CD14-positive monocyte (primary cell): ENCODE results near the gene NPEPPS. TPM values are rescaled to one million over a fixed set of nuclear protein-coding genes. Genes with fewer than 3 reads are reported as not detected.

Experiments
- DNase-seq, 3 donors: peaks; one replicate each; pipeline ENCODE4 v3.0.0-alpha.2; 2011 to 2022
- H2AFZ ChIP-seq: 2 replicates; pipeline ENCODE4 v1.6.0; 2012; ENCODE audit warnings: mild to moderate bottlenecking, low read depth, low read length, inconsistent platforms; ENCODE audit not compliant: insufficient read depth, poor library complexity, severe bottlenecking
- H3K27ac ChIP-seq, 2 donors: 1 replicate in 1 of 2; 2 replicates in 1 of 2; pipeline ENCODE4 v1.5.1; 2012 to 2013; ENCODE audit warnings: low read length in 2 of 2, control low read depth in 1 of 2, inconsistent platforms in 1 of 2, low read depth in 1 of 2, mild to moderate bottlenecking in 1 of 2
- H3K27me3 ChIP-seq, 2 donors: one replicate each; pipeline versions ENCODE4 v1.6.0 to v1.6.1; 2011 to 2013; ENCODE audit warnings: low read length in 2 of 2; ENCODE audit not compliant: control insufficient read depth in 2 of 2, insufficient read depth in 2 of 2
- H3K36me3 ChIP-seq, 2 donors: replicated peaks in 1 of 2; 1 replicate in 1 of 2; 2 replicates in 1 of 2; pipeline versions ENCODE4 v1.5.1 to v1.6.1; 2012 to 2013; ENCODE audit warnings: low read length in 2 of 2, control low read depth in 1 of 2, inconsistent platforms in 1 of 2, mild to moderate bottlenecking in 1 of 2; ENCODE audit not compliant: insufficient read depth in 2 of 2, control insufficient read depth in 1 of 2
- H3K4me1 ChIP-seq, 2 donors: 1 replicate in 1 of 2; 2 replicates in 1 of 2; pipeline versions ENCODE4 v1.5.1 to v1.6.1; 2012 to 2013; ENCODE audit warnings: low read length in 2 of 2, control low read depth in 1 of 2, inconsistent platforms in 1 of 2, mild to moderate bottlenecking in 1 of 2, moderate library complexity in 1 of 2; ENCODE audit not compliant: insufficient read depth in 2 of 2, control insufficient read depth in 1 of 2
- H3K4me2 ChIP-seq: replicated peaks from 2 replicates; pipeline ENCODE3; 2012; ENCODE audit warnings: low read length, moderate library complexity, mild to moderate bottlenecking; ENCODE audit not compliant: poor library complexity, severe bottlenecking; ENCODE audit errors: extremely low read depth
- H3K4me3 ChIP-seq, 3 experiments: fragments of 200-600 bp in 1 of 3; sonication (generic) in 1 of 3; replicated peaks in 1 of 3; 1 replicate in 2 of 3; 2 replicates in 1 of 3; pipeline ENCODE4 v1.5.1; 2011 to 2013; ENCODE audit warnings: low read length in 3 of 3, mild to moderate bottlenecking in 3 of 3, control low read depth in 2 of 3, low read depth in 2 of 3, inconsistent platforms in 1 of 3, moderate library complexity in 1 of 3
- H3K79me2 ChIP-seq: 2 replicates; pipeline ENCODE4 v1.6.0; 2012; ENCODE audit warnings: mild to moderate bottlenecking, control low read depth, inconsistent platforms, low read length, moderate library complexity; ENCODE audit not compliant: insufficient read depth
- H3K9ac ChIP-seq: 2 replicates; pipeline ENCODE4 v1.6.0; 2017; ENCODE audit warnings: low read length, mild to moderate bottlenecking; ENCODE audit not compliant: insufficient read depth, poor library complexity, severe bottlenecking
- H3K9me3 ChIP-seq, 2 donors: replicated peaks in 1 of 2; 1 replicate in 1 of 2; 2 replicates in 1 of 2; pipeline versions ENCODE4 v1.5.1 to v1.6.1; 2012 to 2013; ENCODE audit warnings: low read length in 2 of 2, control low read depth in 1 of 2; ENCODE audit not compliant: control insufficient read depth in 1 of 2, insufficient read depth in 1 of 2
- H4K20me1 ChIP-seq: 2 replicates; pipeline ENCODE4 v1.6.0; 2012; ENCODE audit warnings: mild to moderate bottlenecking, low read length, control low read depth, moderate library complexity; ENCODE audit not compliant: insufficient read depth
- H3K27ac Mint-ChIP-seq, 7 donors: one replicate each; pipeline ENCODE4 v1.8.0; 2020; ENCODE audit warnings: mild to moderate bottlenecking in 7 of 7, mixed read lengths in 7 of 7, moderate library complexity in 6 of 7, inconsistent platforms in 2 of 7
- H3K27me3 Mint-ChIP-seq, 3 donors: one replicate each; pipeline ENCODE4 v1.8.0; 2021 to 2022; ENCODE audit warnings: low read depth in 3 of 3, mild to moderate bottlenecking in 3 of 3, mixed read lengths in 3 of 3, moderate library complexity in 3 of 3, inconsistent platforms in 1 of 3
- H3K36me3 Mint-ChIP-seq, 2 donors: one replicate each; pipeline ENCODE4 v1.8.0; 2020; ENCODE audit warnings: mixed read lengths in 2 of 2, inconsistent platforms in 1 of 2, mild to moderate bottlenecking in 1 of 2
- H3K4me1 Mint-ChIP-seq: one replicate; pipeline ENCODE4 v1.8.0; 2020; ENCODE audit warnings: mild to moderate bottlenecking, mixed read lengths
- H3K4me3 Mint-ChIP-seq, 2 donors: one replicate each; pipeline ENCODE4 v1.8.0; 2020; ENCODE audit warnings: mild to moderate bottlenecking in 2 of 2, mixed read lengths in 2 of 2, moderate library complexity in 1 of 2
- H3K9me3 Mint-ChIP-seq, 7 donors: one replicate each; pipeline ENCODE4 v1.8.0; 2020 to 2022; ENCODE audit warnings: mixed read lengths in 7 of 7, mild to moderate bottlenecking in 6 of 7, moderate library complexity in 6 of 7, inconsistent platforms in 2 of 7
- WGBS: methylation state at CpG from one replicate; pipeline ENCODE4 v1.1.5; 2013; ENCODE audit warnings: missing lambda C conversion rate; ENCODE audit not compliant: insufficient coverage; 5-methylcytosine and 5-hydroxymethylcytosine counted together
- intact Hi-C, 2 donors: fragments of 100-400 bp; cut with micrococcal nuclease; formaldehyde crosslinking; loops; one replicate each; pipeline versions ENCODE4 v1.15.0 to v1.15.1; 2023
- polyA plus RNA-seq, 3 donors: library from polyadenylated mRNA; depleted of rRNA in 1 of 3; unstranded in 2 of 3; stranded (reverse) in 1 of 3; fragments of 300-500 nt in 2 of 3; fragments of >200 nt in 1 of 3; fragmentation: Illumina TruSeq in 2 of 3; gene quantifications; 1 replicate in 2 of 3; 2 replicates in 1 of 3; pipeline ENCODE4 v1.2.3, GENCODE V29; 2012 to 2021
- small RNA-seq: library from RNA; depleted of rRNA; stranded (forward); fragments of <200 nt; gene quantifications from one replicate; pipeline ENCODE3, GENCODE V24; 2012; ENCODE audit warnings: low read depth; ENCODE audit not compliant: insufficient read length
- TF ChIP-seq, protein P1 (sequence below): fragments of 200-600 bp; IDR thresholded peaks from one replicate; pipeline ENCODE4 v1.8.0; 2022; ENCODE audit warnings: antibody characterized with exemption, mild to moderate bottlenecking

NPEPPS gene
- polyA plus RNA-seq, 3 donors, result 38.3 to 80.1 (median 53.1) TPM

DNA sequence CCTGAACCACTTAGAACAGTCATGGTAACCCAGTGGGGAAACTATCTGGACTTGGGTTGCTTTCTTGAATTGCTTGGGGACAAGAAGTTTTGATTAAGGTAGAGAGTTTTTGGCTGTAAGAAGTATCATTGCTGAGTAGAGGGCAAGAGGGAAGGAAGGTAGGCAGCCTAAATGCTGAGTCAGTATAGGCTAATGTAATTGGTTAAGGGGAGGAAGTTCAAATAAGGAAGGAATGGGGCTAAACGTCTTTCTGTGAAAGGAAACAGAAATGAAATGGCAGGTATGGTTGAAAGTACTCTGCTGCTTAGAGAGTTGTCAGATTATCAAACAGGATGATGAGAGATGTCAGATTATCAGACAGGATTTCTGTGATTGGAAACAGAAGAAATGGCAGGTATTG lies 139.2 kb downstream of the NPEPPS start:
- intact Hi-C loops, result no loop called here
- Histone ChIP-seq H3K9ac (no peak overlapping the region), H2AFZ (peak overlapping the region; percentile 0), H3K36me3 (peaks cover 79 to 85% of the 10 kb centered on the region in 2 donors), H3K4me2 (peak overlapping the region; percentile 31), H3K4me3 (peak overlapping the region in 1 of 3 experiments; percentile 14), H3K27ac (peak overlapping the region in 1 of 2 donors; percentile 72), H4K20me1 (peaks cover 52% of the 10 kb centered on the region), H3K79me2 (peaks cover 51% of the 10 kb centered on the region), H3K4me1 (peaks cover 49 to 52% of the 10 kb centered on the region in 2 donors), H3K9me3 (no peaks in the 10 kb centered on the region), H3K27me3 (no peaks in the 10 kb centered on the region)
- Mint-ChIP-seq H3K27me3 (peaks cover 0 to 2% (median 0%) of the 10 kb centered on the region in 3 donors), H3K9me3 (no peaks in the 10 kb centered on the region), H3K27ac (peak overlapping the region; percentile 45 to 86 (median 84)), H3K36me3 (peaks cover 82 to 94% of the 10 kb centered on the region in 2 donors), H3K4me3 (no peak overlapping the region), H3K4me1 (peaks cover 45% of the 10 kb centered on the region)
- TF ChIP-seq, protein P1, sequence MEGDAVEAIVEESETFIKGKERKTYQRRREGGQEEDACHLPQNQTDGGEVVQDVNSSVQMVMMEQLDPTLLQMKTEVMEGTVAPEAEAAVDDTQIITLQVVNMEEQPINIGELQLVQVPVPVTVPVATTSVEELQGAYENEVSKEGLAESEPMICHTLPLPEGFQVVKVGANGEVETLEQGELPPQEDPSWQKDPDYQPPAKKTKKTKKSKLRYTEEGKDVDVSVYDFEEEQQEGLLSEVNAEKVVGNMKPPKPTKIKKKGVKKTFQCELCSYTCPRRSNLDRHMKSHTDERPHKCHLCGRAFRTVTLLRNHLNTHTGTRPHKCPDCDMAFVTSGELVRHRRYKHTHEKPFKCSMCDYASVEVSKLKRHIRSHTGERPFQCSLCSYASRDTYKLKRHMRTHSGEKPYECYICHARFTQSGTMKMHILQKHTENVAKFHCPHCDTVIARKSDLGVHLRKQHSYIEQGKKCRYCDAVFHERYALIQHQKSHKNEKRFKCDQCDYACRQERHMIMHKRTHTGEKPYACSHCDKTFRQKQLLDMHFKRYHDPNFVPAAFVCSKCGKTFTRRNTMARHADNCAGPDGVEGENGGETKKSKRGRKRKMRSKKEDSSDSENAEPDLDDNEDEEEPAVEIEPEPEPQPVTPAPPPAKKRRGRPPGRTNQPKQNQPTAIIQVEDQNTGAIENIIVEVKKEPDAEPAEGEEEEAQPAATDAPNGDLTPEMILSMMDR, result no peak
- 0% methylated on average over 1 of the region's 1 CpG for WGBS
- DNase-seq, result peak; percentile 38 to 68 (median 66)

Small RNA genes within 50 kb of the gene (small RNA-seq; reads per million reads assigned to genes)
- gene RF00019, result not detected

Other genes starting within 250 kb of the NPEPPS start
- 1 to 10 TPM; 1.0 to 5.7 (median 3.5) TPM for gene EFCAB13, start 207.2 kb upstream of the NPEPPS start, polyA plus RNA-seq
- 10 to 100 TPM in 2 of 3 donors, 1 to 10 TPM in 1; 5.8 to 83.3 (median 13.2) TPM for gene KPNB1, start 118.8 kb downstream of the NPEPPS start, polyA plus RNA-seq
- gene TBKBP1, start 163.1 kb downstream of the NPEPPS start, polyA plus RNA-seq, result 1 to 10 TPM in 1 of 3 donors, under 1 TPM in 2; 0.22 to 7.7 (median 0.45) TPM
- under 1 TPM; 0.05 to 0.16 (median 0.13) TPM for gene TBX21, start 202.1 kb downstream of the NPEPPS start, polyA plus RNA-seq